Gastroesophageal sphincter (tissue), 4 donors: Measurements from ENCODE around the gene NELFCD. TPM values are rescaled to one million over a fixed set of nuclear protein-coding genes. Genes with fewer than 3 reads are reported as not detected.

Experiments used
- ATAC-seq: fragments of 150-250 bp; one replicate; pipeline ENCODE4 v1.9.1; 2016; ENCODE audit warnings: mild to moderate bottlenecking, moderate library complexity
- H3K27ac ChIP-seq, 4 donors: fragments of 200-600 bp; sonication (generic) in 3 of 4; 1 replicate in 3 of 4; 2 replicates in 1 of 4; pipeline ENCODE4 v1.5.1; 2016 to 2019
- H3K27me3 ChIP-seq: fragments of 200-600 bp; sonication (generic); one replicate; pipeline ENCODE4 v1.5.1; 2019
- H3K36me3 ChIP-seq, 2 donors: fragments of 200-600 bp; sonication (generic); one replicate each; pipeline ENCODE4 v1.5.1; 2019; ENCODE audit warnings: control low read depth in 1 of 2
- H3K4me1 ChIP-seq, 3 donors: fragments of 200-600 bp; sonication (generic); 1 replicate in 2 of 3; 2 replicates in 1 of 3; pipeline ENCODE4 v1.5.1; 2016 to 2019; ENCODE audit warnings: control low read depth in 2 of 3
- H3K4me3 ChIP-seq, 2 donors: fragments of 200-600 bp; sonication (generic); one replicate each; pipeline ENCODE4 v1.5.1; 2019; ENCODE audit warnings: mild to moderate bottlenecking in 1 of 2, moderate library complexity in 1 of 2
- H3K9me3 ChIP-seq, 3 donors: fragments of 200-600 bp; sonication (generic); one replicate each; pipeline ENCODE4 v1.5.1; 2017 to 2019; ENCODE audit warnings: control low read depth in 2 of 3
- EP300 ChIP-seq: sonication (generic); formaldehyde crosslinking; IDR thresholded peaks from one replicate; pipeline ENCODE4 v1.6.1; 2017; ENCODE audit warnings: antibody characterized with exemption, mild to moderate bottlenecking
- POLR2A ChIP-seq, 2 donors: fragments of 450-650 bp; IDR thresholded peaks; one replicate each; pipeline ENCODE4 v1.6.1; 2017; ENCODE audit warnings: antibody characterized with exemption in 2 of 2, mild to moderate bottlenecking in 2 of 2, moderate library complexity in 1 of 2
- POLR2AphosphoS5 ChIP-seq: sonication (generic); formaldehyde crosslinking; IDR thresholded peaks from one replicate; pipeline ENCODE4 v1.6.1; 2017; ENCODE audit warnings: antibody characterized with exemption
- WGBS, 2 donors: methylation state at CpG; one replicate each; pipeline ENCODE4 v1.1.5; 2018; ENCODE audit warnings: low coverage in 1 of 2; 5-methylcytosine and 5-hydroxymethylcytosine counted together
- total RNA-seq, 4 donors: library from RNA; depleted of rRNA; stranded (reverse); fragments of >200 nt; gene quantifications; one replicate each; pipeline ENCODE4 v1.1.0, GENCODE V29; 2016
- TF ChIP-seq, protein P1 (sequence below), 4 experiments: fragments of 200-600 bp in 2 of 4; fragments of 450-650 bp in 2 of 4; sonication (generic) in 1 of 4; IDR thresholded peaks; one replicate each; pipeline ENCODE4 v1.5.1; 2017 to 2019; ENCODE audit warnings: antibody characterized with exemption in 4 of 4, mild to moderate bottlenecking in 2 of 4, moderate library complexity in 2 of 4

Gene NELFCD
- total RNA-seq, 4 donors from 2014 or later, result 26.5 to 48.6 (median 36.1) TPM

DNA sequence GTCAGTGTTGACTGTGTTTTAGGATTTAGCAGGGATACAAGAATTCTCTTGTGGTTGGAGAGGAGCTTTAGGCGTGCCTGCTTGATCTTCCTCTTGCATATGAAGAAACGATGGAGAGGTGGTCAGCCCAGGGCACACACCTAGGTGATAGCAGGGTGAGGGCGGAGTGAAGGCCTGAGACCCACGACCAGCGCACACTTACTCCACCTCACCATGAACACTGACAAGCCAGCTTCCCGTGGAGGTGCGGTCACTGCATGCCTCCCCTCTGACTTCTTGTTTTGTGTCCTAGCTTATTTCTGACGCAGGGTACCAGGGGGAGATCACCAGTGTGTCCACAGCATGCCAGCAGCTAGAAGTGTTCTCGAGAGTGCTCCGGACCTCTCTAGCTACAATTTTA lies 8.1 kb downstream of the NELFCD start:
- Histone ChIP-seq H3K36me3 (peaks cover 0 to 82% of the 10 kb centered on the region in 2 donors), H3K4me1 (peaks cover 0 to 25% (median 9%) of the 10 kb centered on the region in 3 donors), H3K4me3 (no peak overlapping the region), H3K27ac (no peak overlapping the region), H3K9me3 (no peaks in the 10 kb centered on the region), H3K27me3 (no peaks in the 10 kb centered on the region)
- no peak for ATAC-seq
- WGBS, 2 donors, result 93 to 97% methylated on average over 3 to 4 of the region's 10 CpGs
- TF ChIP-seq POLR2A (IDR thresholded peaks at IDR 0.05), result no peak
- TF ChIP-seq, protein P1, sequence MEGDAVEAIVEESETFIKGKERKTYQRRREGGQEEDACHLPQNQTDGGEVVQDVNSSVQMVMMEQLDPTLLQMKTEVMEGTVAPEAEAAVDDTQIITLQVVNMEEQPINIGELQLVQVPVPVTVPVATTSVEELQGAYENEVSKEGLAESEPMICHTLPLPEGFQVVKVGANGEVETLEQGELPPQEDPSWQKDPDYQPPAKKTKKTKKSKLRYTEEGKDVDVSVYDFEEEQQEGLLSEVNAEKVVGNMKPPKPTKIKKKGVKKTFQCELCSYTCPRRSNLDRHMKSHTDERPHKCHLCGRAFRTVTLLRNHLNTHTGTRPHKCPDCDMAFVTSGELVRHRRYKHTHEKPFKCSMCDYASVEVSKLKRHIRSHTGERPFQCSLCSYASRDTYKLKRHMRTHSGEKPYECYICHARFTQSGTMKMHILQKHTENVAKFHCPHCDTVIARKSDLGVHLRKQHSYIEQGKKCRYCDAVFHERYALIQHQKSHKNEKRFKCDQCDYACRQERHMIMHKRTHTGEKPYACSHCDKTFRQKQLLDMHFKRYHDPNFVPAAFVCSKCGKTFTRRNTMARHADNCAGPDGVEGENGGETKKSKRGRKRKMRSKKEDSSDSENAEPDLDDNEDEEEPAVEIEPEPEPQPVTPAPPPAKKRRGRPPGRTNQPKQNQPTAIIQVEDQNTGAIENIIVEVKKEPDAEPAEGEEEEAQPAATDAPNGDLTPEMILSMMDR (IDR thresholded peaks at IDR 0.05), result no peak
- no peak for TF ChIP-seq EP300
- TF ChIP-seq POLR2AphosphoS5, result no peak

DNA sequence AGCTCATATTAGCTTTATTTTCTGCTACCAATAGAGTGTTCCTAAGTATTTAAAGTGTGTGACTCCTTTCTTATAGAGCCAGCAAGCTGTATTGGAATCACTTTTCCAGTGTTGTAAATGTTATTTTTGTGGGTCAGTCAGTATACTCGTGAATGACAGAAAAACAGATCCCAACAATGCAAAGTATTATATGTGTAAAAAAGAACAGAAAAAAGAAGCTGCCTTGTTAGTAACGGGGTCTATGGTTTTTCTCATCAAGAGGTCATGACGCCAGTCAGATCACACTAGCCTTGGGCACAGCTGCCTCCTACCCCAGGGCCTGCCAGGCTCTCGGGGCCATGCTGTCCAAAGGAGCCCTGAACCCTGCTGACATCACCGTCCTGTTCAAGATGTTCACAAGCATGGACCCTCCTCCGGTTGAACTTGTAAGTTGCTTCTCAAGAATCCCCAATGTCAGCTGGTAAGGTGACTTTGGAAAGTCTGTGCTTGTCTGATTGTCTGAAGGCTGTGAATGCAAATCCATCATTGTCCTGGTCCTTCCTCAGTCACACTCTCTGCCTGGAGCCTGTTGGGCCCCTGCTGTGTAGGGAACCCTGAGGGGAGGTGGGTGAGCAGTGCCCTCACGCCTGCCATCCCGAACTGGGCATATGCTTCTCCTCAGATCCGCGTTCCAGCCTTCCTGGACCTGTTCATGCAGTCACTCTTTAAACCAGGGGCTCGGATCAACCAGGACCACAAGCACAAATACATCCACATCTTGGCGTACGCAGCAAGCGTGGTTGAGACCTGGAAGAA lies 9.8 kb downstream of the NELFCD start:
- Histone ChIP-seq H3K4me3 (no peak overlapping the region), H3K27ac (no peak overlapping the region), H3K4me1 (peaks cover 0 to 8% (median 3%) of the 10 kb centered on the region in 3 donors), H3K36me3 (peaks cover 0 to 99% of the 10 kb centered on the region in 2 donors), H3K9me3 (no peaks in the 10 kb centered on the region), H3K27me3 (no peaks in the 10 kb centered on the region)
- no peak for ATAC-seq
- 84 to 91% methylated on average over 8 to 10 of the region's 14 CpGs for WGBS, 2 donors
- TF ChIP-seq EP300 (no peak), POLR2AphosphoS5 (no peak), POLR2A (IDR thresholded peaks at IDR 0.05) (peak in 1 of 2 donors; percentile 16)
- TF ChIP-seq, protein P1 (IDR thresholded peaks at IDR 0.05), result no peak

DNA sequence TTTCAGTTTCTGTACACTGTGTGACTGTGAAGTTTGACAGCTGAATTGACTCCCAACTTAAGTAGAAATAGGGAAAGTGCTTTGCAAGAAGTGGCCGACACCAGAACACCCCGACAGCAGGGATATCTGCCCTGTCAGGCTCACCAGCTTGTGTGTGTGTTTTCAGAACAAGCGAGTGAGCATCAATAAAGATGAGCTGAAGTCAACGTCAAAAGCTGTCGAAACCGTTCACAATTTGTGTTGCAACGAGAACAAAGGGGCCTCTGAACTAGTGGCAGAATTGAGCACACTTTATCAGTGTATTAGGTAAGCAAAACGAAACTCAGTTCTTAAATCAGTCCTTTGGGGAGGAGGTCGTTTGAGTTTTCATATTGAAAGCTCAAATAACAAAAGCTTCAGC lies 10.7 kb downstream of the NELFCD start:
- WGBS, 2 donors, result 69 to 72% methylated on average over 8 to 9 of the region's 9 CpGs
- no peak for ATAC-seq
- Histone ChIP-seq H3K4me1 (peaks cover 0 to 8% (median 0%) of the 10 kb centered on the region in 3 donors), H3K27me3 (no peaks in the 10 kb centered on the region), H3K9me3 (no peaks in the 10 kb centered on the region), H3K4me3 (no peak overlapping the region), H3K27ac (no peak overlapping the region), H3K36me3 (peaks cover 0 to 100% of the 10 kb centered on the region in 2 donors)
- no peak for TF ChIP-seq POLR2AphosphoS5
- no peak for TF ChIP-seq EP300
- no peak for TF ChIP-seq POLR2A (IDR thresholded peaks at IDR 0.05)
- TF ChIP-seq, protein P1 (IDR thresholded peaks at IDR 0.05), result no peak

DNA sequence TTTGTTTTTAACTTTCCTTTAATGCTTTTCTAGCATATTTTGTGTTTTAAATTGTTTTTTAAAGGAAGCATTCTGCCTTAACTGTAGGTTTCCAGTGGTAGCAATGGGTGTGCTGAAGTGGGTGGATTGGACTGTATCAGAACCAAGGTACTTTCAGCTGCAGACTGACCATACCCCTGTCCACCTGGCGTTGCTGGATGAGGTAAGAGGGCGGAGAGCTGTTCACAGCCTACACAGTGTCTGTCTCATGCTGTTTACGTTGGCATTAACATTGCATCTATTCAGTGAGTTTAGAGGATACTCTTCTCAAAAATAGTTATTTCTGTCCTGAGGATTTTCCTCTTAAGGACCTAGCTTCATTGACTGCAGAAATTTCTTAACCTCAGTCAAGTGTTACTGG lies 11.9 kb downstream of the NELFCD start:
- Histone ChIP-seq H3K4me1 (peaks cover 0 to 8% (median 0%) of the 10 kb centered on the region in 3 donors), H3K36me3 (peaks cover 0 to 100% of the 10 kb centered on the region in 2 donors), H3K27me3 (no peaks in the 10 kb centered on the region), H3K27ac (no peak overlapping the region), H3K9me3 (no peaks in the 10 kb centered on the region), H3K4me3 (no peak overlapping the region)
- TF ChIP-seq, protein P1 (IDR thresholded peaks at IDR 0.05), result no peak
- TF ChIP-seq POLR2AphosphoS5 (no peak), EP300 (no peak), POLR2A (IDR thresholded peaks at IDR 0.05) (no peak)
- no peak for ATAC-seq
- WGBS, 2 donors, result 86% methylated on average over 1 of the region's 3 CpGs; no CpG with 5 or more reads in 1 of the 2 donors
